Transverse colon (tissue), 4 donors: ENCODE measurements around the gene TMLHE. TPM values are rescaled to one million over a fixed set of nuclear protein-coding genes. Genes with fewer than 3 reads are reported as not detected.

ENCODE experiments used
- DNase-seq: peaks from one replicate; pipeline ENCODE4 v3.0.0-alpha.2; 2019
- H3K27ac ChIP-seq, 4 donors: fragments of 200-600 bp; sonication (generic); 2 replicates each; pipeline ENCODE4 v1.5.1; 2016 to 2018; ENCODE audit warnings: inconsistent platforms in 4 of 4
- H3K27me3 ChIP-seq: fragments of 200-600 bp; sonication (generic); 2 replicates; pipeline ENCODE4 v1.5.1; 2017; ENCODE audit warnings: inconsistent platforms
- H3K36me3 ChIP-seq, 4 donors: fragments of 200-600 bp; sonication (generic); 2 replicates each; pipeline ENCODE4 v1.5.1; 2017 to 2019; ENCODE audit warnings: inconsistent platforms in 4 of 4
- H3K4me1 ChIP-seq, 4 donors: fragments of 200-600 bp; sonication (generic); 2 replicates each; pipeline ENCODE4 v1.5.1; 2017 to 2020; ENCODE audit warnings: inconsistent platforms in 4 of 4
- H3K4me3 ChIP-seq, 4 donors: fragments of 200-600 bp; sonication (generic); 1 replicate in 1 of 4; 2 replicates in 3 of 4; pipeline versions ENCODE4 v1.5.1 to v1.6.1; 2017 to 2019; ENCODE audit warnings: inconsistent platforms in 4 of 4
- H3K9me3 ChIP-seq, 2 donors: fragments of 200-600 bp; sonication (generic); 2 replicates each; pipeline ENCODE4 v1.5.1; 2017 to 2019; ENCODE audit warnings: inconsistent platforms in 2 of 2
- CTCF ChIP-seq, 5 experiments: fragments of 200-600 bp in 3 of 5; fragments of 450-650 bp in 2 of 5; sonication (generic) in 3 of 5; IDR thresholded peaks; 1 replicate in 2 of 5; 2 replicates in 3 of 5; pipeline ENCODE4 v1.5.1; 2016 to 2017; ENCODE audit warnings: antibody characterized with exemption in 5 of 5, inconsistent platforms in 3 of 5, mild to moderate bottlenecking in 2 of 5, moderate library complexity in 1 of 5
- EP300 ChIP-seq: sonication (generic); formaldehyde crosslinking; IDR thresholded peaks from one replicate; pipeline ENCODE4 v1.6.1; 2017; ENCODE audit warnings: antibody characterized with exemption, low read depth
- POLR2A ChIP-seq: fragments of 450-650 bp; IDR thresholded peaks from one replicate; pipeline ENCODE4 v1.6.1; 2016; ENCODE audit warnings: antibody characterized with exemption, mild to moderate bottlenecking, moderate library complexity
- POLR2AphosphoS5 ChIP-seq, 3 donors: sonication (generic); formaldehyde crosslinking; IDR thresholded peaks; one replicate each; pipeline ENCODE4 v1.6.1; 2016; ENCODE audit warnings: antibody characterized with exemption in 3 of 3
- WGBS, 2 donors: methylation state at CpG; one replicate each; pipeline ENCODE4 v1.1.5; 2018; ENCODE audit warnings: low coverage in 1 of 2; 5-methylcytosine and 5-hydroxymethylcytosine counted together
- in situ Hi-C, 4 donors: fragments of 200-750 bp; cut with MboI; loops; one replicate each; pipeline versions ENCODE4 v1.15.0 to v1.15.1; 2017; ENCODE audit warnings: low sequenced_read_pairs in 3 of 4, low pct_ligation_motif_present in 1 of 4, low pct_unique_long_range_greater_than_20kb in 1 of 4
- intact Hi-C: fragments of 100-400 bp; cut with DNase I; formaldehyde crosslinking; loops from one replicate; pipeline ENCODE4 v1.15.1; 2023; ENCODE audit warnings: low total_unique reads
- total RNA-seq, 4 donors: library from RNA; depleted of rRNA; stranded (reverse); fragments of >200 nt; gene quantifications; one replicate each; pipeline ENCODE4 v1.1.0, GENCODE V29; 2016

The TMLHE gene
- total RNA-seq, 4 donors from 2014 or later: 17.5 to 32.9 (median 29.1) TPM

DNA sequence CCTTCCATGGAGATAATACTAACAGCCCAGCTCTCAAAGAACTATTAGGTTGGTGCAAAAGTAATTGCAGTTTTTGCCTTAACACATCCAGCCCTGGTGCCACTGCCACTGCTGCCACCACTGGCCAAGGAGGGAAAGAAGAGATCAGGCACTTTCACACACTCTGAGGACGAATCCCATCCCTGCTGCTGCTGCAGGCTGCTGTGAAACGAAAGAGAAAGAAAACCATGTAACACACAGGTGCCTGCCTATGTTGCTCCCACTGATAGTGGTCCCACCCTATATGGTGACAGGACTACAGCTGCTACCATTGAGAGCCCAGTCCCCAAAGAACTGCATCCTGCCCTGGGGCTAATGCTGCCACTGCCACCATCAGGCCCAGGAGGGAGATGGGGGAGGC, 35.1 kb downstream of the TMLHE start:
- H3K27me3 ChIP-seq: no peaks in the 10 kb centered on the region
- H3K36me3 ChIP-seq: no peaks in the 10 kb centered on the region
- in situ Hi-C loops: no loop called here
- intact Hi-C loops: no loop called here
- H3K9me3 ChIP-seq: no peaks in the 10 kb centered on the region
- no peak overlapping the region for H3K27ac ChIP-seq
- no peak for TF ChIP-seq POLR2A
- no peak for TF ChIP-seq CTCF (IDR thresholded peaks at IDR 0.05)
- TF ChIP-seq EP300: no peak
- TF ChIP-seq POLR2AphosphoS5 (IDR thresholded peaks at IDR 0.05): no peak
- no peak for DNase-seq
- no peak overlapping the region for H3K4me3 ChIP-seq
- H3K4me1 ChIP-seq: no peaks in the 10 kb centered on the region
- 28% methylated on average over 2 of the region's 2 CpGs; no CpG with 5 or more reads in 1 of the 2 donors for WGBS, 2 donors

GRCh38 chrX:155563099-155563498, 49.7 kb downstream of the TMLHE start:
- H3K4me1 ChIP-seq: no peaks in the 10 kb centered on the region
- in situ Hi-C loops: no loop called here
- no peak for TF ChIP-seq EP300
- no peak for TF ChIP-seq POLR2A
- no peak for TF ChIP-seq CTCF (IDR thresholded peaks at IDR 0.05)
- no peak for TF ChIP-seq POLR2AphosphoS5 (IDR thresholded peaks at IDR 0.05)
- H3K36me3 ChIP-seq: no peaks in the 10 kb centered on the region
- H3K4me3 ChIP-seq: no peak overlapping the region
- DNase-seq: no peak
- intact Hi-C loops: no loop called here
- no peak overlapping the region for H3K27ac ChIP-seq
- no peaks in the 10 kb centered on the region for H3K27me3 ChIP-seq
- 44 to 89% methylated on average over 1 of the region's 1 CpG for whole genome bisulfite sequencing, 2 donors
- no peaks in the 10 kb centered on the region for H3K9me3 ChIP-seq

GRCh38 chrX:155544881-155545280, 67.9 kb downstream of the TMLHE start:
- in situ Hi-C loops: no loop called here
- intact Hi-C loops: no loop called here
- TF ChIP-seq CTCF (IDR thresholded peaks at IDR 0.05): no peak
- no peak for TF ChIP-seq POLR2AphosphoS5 (IDR thresholded peaks at IDR 0.05)
- no peak for TF ChIP-seq EP300
- TF ChIP-seq POLR2A: no peak

GRCh38 chrX:155535866-155536265, 76.9 kb downstream of the TMLHE start:
- Histone ChIP-seq H3K27me3 (no peaks in the 10 kb centered on the region), H3K36me3 (no peaks in the 10 kb centered on the region), H3K4me1 (no peaks in the 10 kb centered on the region), H3K27ac (no peak overlapping the region), H3K4me3 (no peak overlapping the region), H3K9me3 (no peaks in the 10 kb centered on the region)
- WGBS, 2 donors: 87% methylated on average over 1 of the region's 1 CpG; no CpG with 5 or more reads in 1 of the 2 donors
- DNase-seq: no peak
- intact Hi-C loops: no loop called here
- in situ Hi-C loops: no loop called here
- TF ChIP-seq CTCF (IDR thresholded peaks at IDR 0.05) (no peak), EP300 (no peak), POLR2A (no peak), POLR2AphosphoS5 (IDR thresholded peaks at IDR 0.05) (no peak)

More at GRCh38 chrX:155544881-155545280, 67.9 kb downstream of the TMLHE start:
- no peaks in the 10 kb centered on the region for H3K27me3 ChIP-seq
- peaks cover 0 to 7% (median 0%) of the 10 kb centered on the region in 4 donors for H3K36me3 ChIP-seq
- no peaks in the 10 kb centered on the region for H3K9me3 ChIP-seq
- H3K27ac ChIP-seq: no peak overlapping the region
- H3K4me3 ChIP-seq: no peak overlapping the region
- 46% methylated on average over 2 of the region's 2 CpGs; no CpG with 5 or more reads in 1 of the 2 donors for WGBS, 2 donors
- no peaks in the 10 kb centered on the region for H3K4me1 ChIP-seq
- DNase-seq: no peak
